ENCODE measurements around the gene C2CD4D.

DNA sequence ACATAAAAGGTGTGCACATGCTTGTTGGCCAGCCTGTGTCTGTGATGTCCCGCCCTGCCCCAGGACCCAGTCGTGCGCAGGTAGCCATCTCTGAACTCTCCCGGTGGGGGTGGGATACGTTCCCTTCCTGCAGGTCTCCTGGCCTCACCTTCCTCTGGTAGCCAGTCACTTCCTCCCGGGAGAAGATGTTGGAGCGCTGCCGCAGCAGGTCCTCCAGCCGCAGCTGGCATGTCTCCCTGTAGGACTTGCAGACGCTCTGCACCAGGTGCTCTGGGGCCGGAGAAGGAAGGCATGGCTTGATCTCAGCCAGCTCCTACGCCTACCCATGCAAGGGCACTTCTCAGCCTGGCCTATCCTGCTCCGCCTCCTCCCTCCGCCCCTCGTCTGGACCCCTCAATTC is 25.2 kb downstream of the C2CD4D start:
- TF ChIP-seq, protein P1, sequence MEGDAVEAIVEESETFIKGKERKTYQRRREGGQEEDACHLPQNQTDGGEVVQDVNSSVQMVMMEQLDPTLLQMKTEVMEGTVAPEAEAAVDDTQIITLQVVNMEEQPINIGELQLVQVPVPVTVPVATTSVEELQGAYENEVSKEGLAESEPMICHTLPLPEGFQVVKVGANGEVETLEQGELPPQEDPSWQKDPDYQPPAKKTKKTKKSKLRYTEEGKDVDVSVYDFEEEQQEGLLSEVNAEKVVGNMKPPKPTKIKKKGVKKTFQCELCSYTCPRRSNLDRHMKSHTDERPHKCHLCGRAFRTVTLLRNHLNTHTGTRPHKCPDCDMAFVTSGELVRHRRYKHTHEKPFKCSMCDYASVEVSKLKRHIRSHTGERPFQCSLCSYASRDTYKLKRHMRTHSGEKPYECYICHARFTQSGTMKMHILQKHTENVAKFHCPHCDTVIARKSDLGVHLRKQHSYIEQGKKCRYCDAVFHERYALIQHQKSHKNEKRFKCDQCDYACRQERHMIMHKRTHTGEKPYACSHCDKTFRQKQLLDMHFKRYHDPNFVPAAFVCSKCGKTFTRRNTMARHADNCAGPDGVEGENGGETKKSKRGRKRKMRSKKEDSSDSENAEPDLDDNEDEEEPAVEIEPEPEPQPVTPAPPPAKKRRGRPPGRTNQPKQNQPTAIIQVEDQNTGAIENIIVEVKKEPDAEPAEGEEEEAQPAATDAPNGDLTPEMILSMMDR (IDR thresholded peaks at IDR 0.05) = no peak
- TF ChIP-seq EZH2 (IDR thresholded peaks at IDR 0.05; ENCODE audit: borderline replicate concordance, insufficient read depth, low read depth, low read length, poor library complexity, severe bottlenecking) = no peak
